RWPE2 (cell line): ENCODE results near the gene SLC7A8.

ENCODE experiments used
- ATAC-seq: fragments of 200-7000 bp; cut with Tn5 transposase; 3 replicates; pipeline ENCODE4 v1.9.1; 2021; ENCODE audit warnings: low read depth
- DNase-seq: peaks from one replicate; pipeline ENCODE4 v3.0.0-alpha.2; 2020; ENCODE audit warnings: low spot score
- H3K27ac ChIP-seq: fragments of 450-650 bp; 2 replicates; pipeline ENCODE4 v1.5.1; 2017; ENCODE audit warnings: mild to moderate bottlenecking; ENCODE audit not compliant: poor library complexity, severe bottlenecking
- H3K27me3 ChIP-seq: fragments of 250-450 bp; sonication (Bioruptor Pico); 2 replicates; pipeline ENCODE4 v1.5.1; 2021; ENCODE audit warnings: mild to moderate bottlenecking, moderate library complexity; ENCODE audit not compliant: insufficient read depth, poor library complexity, severe bottlenecking
- H3K36me3 ChIP-seq: fragments of 250-450 bp; sonication (Bioruptor Pico); 2 replicates; pipeline ENCODE4 v1.5.1; 2020; ENCODE audit warnings: low read depth, mild to moderate bottlenecking, moderate library complexity
- H3K4me1 ChIP-seq: fragments of 250-450 bp; sonication (Bioruptor Pico); 2 replicates; pipeline ENCODE4 v1.5.1; 2021; ENCODE audit warnings: mild to moderate bottlenecking, moderate library complexity; ENCODE audit not compliant: insufficient read depth, poor library complexity, severe bottlenecking
- H3K4me3 ChIP-seq: fragments of 250-450 bp; sonication (Bioruptor Pico); 2 replicates; pipeline ENCODE4 v1.5.1; 2021; ENCODE audit warnings: mild to moderate bottlenecking, moderate library complexity; ENCODE audit not compliant: severe bottlenecking
- H3K9me3 ChIP-seq: fragments of 250-450 bp; sonication (Bioruptor Pico); 2 replicates; pipeline ENCODE4 v1.5.1; 2021; ENCODE audit warnings: mild to moderate bottlenecking, moderate library complexity; ENCODE audit not compliant: severe bottlenecking
- TF ChIP-seq, protein P1 (sequence below): fragments of 450-650 bp; IDR thresholded peaks from one replicate; pipeline ENCODE4 v1.5.1; 2017; ENCODE audit warnings: mild to moderate bottlenecking, moderate library complexity; ENCODE audit not compliant: poor library complexity, severe bottlenecking

SLC7A8 gene

DNA sequence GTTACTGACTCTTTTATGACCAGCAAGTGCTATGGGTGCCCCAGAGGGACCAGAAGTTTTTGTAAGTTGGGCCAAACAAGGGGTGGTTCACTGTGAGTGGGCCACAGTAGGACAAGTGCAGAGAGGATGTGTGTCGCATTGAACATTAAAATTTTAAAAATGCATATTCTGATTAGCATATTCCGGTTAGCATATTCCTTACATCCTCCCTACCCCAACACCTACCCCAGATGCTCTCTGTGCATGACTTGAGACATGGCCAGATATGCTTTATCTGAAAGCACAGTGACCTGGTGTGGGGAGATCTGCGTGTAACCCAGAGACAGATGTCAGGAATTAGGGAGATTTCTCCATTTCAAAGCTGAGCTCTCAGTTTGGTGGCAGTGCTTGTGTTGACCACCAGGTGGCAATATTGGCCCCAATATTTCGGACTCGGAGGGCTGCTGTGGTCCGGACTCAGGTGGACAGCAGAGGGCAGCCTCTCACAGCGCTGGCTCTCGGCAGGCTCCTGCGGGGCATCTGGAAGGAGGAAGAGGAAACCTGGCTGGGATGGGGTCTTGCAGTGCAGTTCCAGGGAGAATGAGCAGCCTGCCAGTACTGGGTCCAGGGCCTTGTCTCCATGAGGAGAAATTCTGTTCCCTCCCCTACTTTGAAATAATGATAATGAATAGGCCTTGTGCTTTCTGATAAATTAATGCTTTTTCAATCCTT is 62.8 kb downstream of the SLC7A8 start:
- Histone ChIP-seq H3K27me3 (no peaks in the 10 kb centered on the region), H3K9me3 (no peaks in the 10 kb centered on the region), H3K36me3 (no peaks in the 10 kb centered on the region), H3K27ac (no peak overlapping the region), H3K4me1 (peaks cover 10% of the 10 kb centered on the region), H3K4me3 (no peak overlapping the region)
- ATAC-seq: peak; percentile 86
- TF ChIP-seq, protein P1, sequence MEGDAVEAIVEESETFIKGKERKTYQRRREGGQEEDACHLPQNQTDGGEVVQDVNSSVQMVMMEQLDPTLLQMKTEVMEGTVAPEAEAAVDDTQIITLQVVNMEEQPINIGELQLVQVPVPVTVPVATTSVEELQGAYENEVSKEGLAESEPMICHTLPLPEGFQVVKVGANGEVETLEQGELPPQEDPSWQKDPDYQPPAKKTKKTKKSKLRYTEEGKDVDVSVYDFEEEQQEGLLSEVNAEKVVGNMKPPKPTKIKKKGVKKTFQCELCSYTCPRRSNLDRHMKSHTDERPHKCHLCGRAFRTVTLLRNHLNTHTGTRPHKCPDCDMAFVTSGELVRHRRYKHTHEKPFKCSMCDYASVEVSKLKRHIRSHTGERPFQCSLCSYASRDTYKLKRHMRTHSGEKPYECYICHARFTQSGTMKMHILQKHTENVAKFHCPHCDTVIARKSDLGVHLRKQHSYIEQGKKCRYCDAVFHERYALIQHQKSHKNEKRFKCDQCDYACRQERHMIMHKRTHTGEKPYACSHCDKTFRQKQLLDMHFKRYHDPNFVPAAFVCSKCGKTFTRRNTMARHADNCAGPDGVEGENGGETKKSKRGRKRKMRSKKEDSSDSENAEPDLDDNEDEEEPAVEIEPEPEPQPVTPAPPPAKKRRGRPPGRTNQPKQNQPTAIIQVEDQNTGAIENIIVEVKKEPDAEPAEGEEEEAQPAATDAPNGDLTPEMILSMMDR: peak; percentile 100
- no peak for DNase-seq

- Histone ChIP-seq H3K4me1 (peaks cover 18% of the 10 kb centered on the region), H3K27ac (no peak overlapping the region), H3K27me3 (no peaks in the 10 kb centered on the region), H3K4me3 (no peak overlapping the region), H3K36me3 (no peaks in the 10 kb centered on the region), H3K9me3 (no peaks in the 10 kb centered on the region)
- TF ChIP-seq, protein P1: no peak
- ATAC-seq (no peak), DNase-seq (no peak)
Observed at GRCh38 chr14:23119363-23120327, 63.8 kb downstream of the SLC7A8 start.

DNA sequence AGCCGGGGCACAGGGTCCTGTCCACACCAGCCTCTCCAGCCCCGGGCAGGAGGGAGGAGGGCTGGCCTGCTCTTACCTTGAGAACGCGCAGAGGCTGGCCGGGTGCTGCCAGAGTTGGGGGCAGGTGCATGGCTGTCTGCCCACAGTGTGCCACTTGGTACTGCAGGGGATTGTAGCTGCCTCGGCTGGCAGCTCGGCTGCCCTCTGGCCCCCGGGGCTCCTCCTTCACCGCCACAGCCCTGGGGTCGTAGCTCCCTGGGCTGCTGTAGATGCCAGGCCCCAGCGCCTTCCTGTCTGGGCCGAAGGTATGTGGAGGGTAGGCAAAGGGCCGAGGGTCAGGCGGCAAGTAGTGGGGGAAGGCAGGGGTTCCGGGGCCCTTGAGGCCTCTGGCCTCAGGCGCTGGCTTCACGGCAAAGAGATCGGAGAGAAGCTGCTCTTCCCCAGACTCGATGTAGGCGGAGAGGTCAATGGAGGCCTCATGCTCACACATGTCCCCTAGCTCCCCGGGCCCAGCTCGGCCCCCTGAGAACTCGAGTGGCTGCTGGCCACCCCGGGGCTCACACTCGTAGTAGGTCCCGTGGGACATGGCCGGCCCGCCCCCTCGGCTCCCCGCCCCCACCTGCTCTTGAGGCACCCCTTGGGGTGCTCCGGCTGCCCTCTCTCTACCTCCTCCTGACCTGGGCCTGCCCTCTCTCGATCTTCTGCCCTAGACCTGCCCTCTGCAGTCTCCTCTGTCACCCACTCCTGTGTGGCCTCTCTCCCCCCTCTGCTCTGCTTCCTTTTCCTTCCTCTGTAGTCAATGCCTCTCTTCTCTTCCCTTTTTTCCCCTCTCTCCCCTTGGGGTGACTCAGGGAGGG is 64.7 kb downstream of the SLC7A8 start, which contains the start of gene CEBPE:
CEBPE (minus strand) TSS at position 750 of the 857 bp plus-strand sequence; CDS start at position 586, 164 bp downstream.
- H3K4me3 ChIP-seq: no peak within 1 kb of the TSS
- H3K4me1 ChIP-seq: peaks cover 26% of the 10 kb centered on the region

GRCh38 chr14:23117371-23118020 is 66.0 kb downstream of the SLC7A8 start:
- no peaks in the 10 kb centered on the region for H3K9me3 ChIP-seq
- ATAC-seq (no peak), DNase-seq (no peak)
- no peak overlapping the region for H3K27ac ChIP-seq
- peaks cover 26% of the 10 kb centered on the region for H3K4me1 ChIP-seq
- TF ChIP-seq, protein P1: no peak
- no peak overlapping the region for H3K4me3 ChIP-seq
- no peaks in the 10 kb centered on the region for H3K27me3 ChIP-seq
- no peaks in the 10 kb centered on the region for H3K36me3 ChIP-seq

More for the DNA sequence above, 64.7 kb downstream of the SLC7A8 start, which contains the start of gene CEBPE:
- no peaks in the 10 kb centered on the region for H3K9me3 ChIP-seq
- no peak for DNase-seq
- no peaks in the 10 kb centered on the region for H3K36me3 ChIP-seq
- TF ChIP-seq, protein P1: no peak
- no peak for ATAC-seq
- H3K27me3 ChIP-seq: no peaks in the 10 kb centered on the region
- no peak within 1 kb of the TSS for H3K27ac ChIP-seq
